BLaER1 (cell line): Measurements from ENCODE around the gene PTPN12.
"Not testable (repeated sequence)": the region's sequence is repeated elsewhere in the genome, so short reads cannot be mapped to it uniquely, and the experiment has no call there.

ENCODE experiments used
- H3K27ac ChIP-seq: shearing (Covaris generic); formaldehyde crosslinking; 2 replicates; pipeline ENCODE4 v1.8.1; 2022
- H3K27me3 ChIP-seq: shearing (Covaris generic); formaldehyde crosslinking; 2 replicates; pipeline ENCODE4 v1.8.1; 2022
- H3K36me3 ChIP-seq: shearing (Covaris generic); formaldehyde crosslinking; 2 replicates; pipeline ENCODE4 v1.8.1; 2022
- H3K4me1 ChIP-seq: shearing (Covaris generic); formaldehyde crosslinking; 2 replicates; pipeline ENCODE4 v1.8.1; 2022
- H3K4me2 ChIP-seq: shearing (Covaris generic); formaldehyde crosslinking; 2 replicates; pipeline ENCODE4 v1.8.1; 2022
- H3K4me3 ChIP-seq: shearing (Covaris generic); formaldehyde crosslinking; 2 replicates; pipeline ENCODE4 v1.8.1; 2022
- H3K9ac ChIP-seq: shearing (Covaris generic); formaldehyde crosslinking; 2 replicates; pipeline ENCODE4 v1.8.1; 2022
- H3K9me3 ChIP-seq: shearing (Covaris generic); formaldehyde crosslinking; 2 replicates; pipeline ENCODE4 v1.8.1; 2022
- H4K20me1 ChIP-seq: shearing (Covaris generic); formaldehyde crosslinking; 2 replicates; pipeline ENCODE4 v1.8.1; 2022
- Cebpa-rat ChIP-seq: shearing (Covaris generic); IDR thresholded peaks from 2 replicates; pipeline ENCODE4 v1.8.1; 2022

PTPN12 gene

DNA sequence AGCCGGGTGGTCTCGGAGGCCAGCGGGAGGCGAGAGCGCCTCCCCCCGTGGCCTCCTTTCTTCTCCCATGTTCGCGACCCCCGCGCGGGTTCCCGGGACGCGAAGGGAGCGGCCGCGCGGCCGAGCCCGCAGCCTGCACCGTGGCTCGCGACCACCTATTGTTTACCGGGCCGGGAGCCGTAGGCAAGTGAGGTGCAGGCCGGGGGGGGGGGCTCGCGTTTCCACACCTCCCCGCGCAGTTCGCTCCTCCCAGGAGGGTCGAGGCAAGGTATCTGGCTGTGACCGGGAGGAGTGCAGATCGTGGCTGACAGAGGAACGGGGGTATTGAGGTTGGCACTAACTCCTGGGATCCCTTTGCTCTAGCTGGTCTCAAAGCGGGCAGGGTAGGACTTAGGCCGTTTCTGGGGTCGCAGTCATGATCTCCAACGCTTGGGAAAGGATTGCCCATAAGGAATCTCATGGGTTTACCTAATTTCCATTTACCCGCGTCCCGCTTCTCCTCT lies 734 bp downstream of the PTPN12 start:
- peak overlapping the region; percentile 95 for H3K4me3 ChIP-seq
- H3K4me2 ChIP-seq: peak overlapping the region; percentile 93
- H3K27me3 ChIP-seq: no peaks in the 10 kb centered on the region
- H3K9ac ChIP-seq: peak overlapping the region; percentile 91
- no peaks in the 10 kb centered on the region for H3K36me3 ChIP-seq
- peaks cover 43% of the 10 kb centered on the region for H4K20me1 ChIP-seq
- peak overlapping the region; percentile 88 for H3K27ac ChIP-seq
- peaks cover 22% of the 10 kb centered on the region for H3K4me1 ChIP-seq
- TF ChIP-seq Cebpa-rat: no peak
- peaks cover 9% of the 10 kb centered on the region; the same call in 1 of the 2 replicates for H3K9me3 ChIP-seq

DNA sequence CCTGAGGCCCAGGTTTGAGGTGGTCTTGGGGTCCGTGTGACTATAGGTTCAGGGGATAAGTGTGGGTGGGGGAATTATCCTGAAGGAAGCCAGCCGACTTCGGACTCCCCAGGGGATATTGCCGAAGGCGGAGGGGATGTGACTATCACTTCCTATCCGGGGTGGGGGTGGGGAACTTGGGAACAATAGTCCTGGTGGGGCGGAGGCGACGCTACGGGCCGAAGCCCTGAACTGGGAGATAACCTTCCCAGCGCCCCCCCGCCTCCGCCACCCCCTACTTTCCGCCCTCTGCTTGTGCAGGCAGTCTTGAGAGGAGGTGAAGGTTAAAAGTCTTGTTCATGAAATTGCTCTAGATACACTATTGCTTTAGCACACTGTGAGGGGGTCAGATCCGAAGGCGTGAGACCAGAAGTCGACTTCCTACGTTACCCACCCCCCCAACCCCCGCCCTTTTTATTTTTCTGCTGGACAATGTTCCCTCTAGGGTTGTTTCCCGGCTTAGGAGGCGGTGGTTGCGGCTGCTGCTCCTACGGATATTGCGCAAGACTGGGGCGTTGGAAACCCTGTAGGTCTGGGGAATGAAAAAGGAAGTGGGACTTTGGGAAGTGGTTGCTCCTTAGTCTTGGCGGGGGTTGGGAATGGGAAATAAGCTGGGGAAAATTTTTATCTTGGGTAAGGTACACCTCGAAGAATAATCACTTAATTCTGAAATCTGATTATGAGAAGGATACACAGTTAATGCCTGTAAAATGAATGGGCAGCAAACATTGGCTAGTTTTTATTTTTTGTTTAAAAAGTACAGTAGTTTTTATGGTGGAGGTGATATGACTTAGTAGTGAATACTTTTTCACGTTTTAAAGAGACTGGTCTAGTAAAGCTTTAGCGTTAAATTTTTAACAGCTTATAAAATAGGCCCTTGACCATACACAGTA lies 1.5 kb downstream of the PTPN12 start:
- TF ChIP-seq Cebpa-rat: peak; percentile 98
- H3K27me3 ChIP-seq: no peaks in the 10 kb centered on the region
- peak overlapping the region; percentile 88 for H3K27ac ChIP-seq
- peaks cover 22% of the 10 kb centered on the region for H3K4me1 ChIP-seq
- no peaks in the 10 kb centered on the region for H3K36me3 ChIP-seq
- H4K20me1 ChIP-seq: peaks cover 48% of the 10 kb centered on the region
- peak overlapping the region; percentile 91 for H3K9ac ChIP-seq
- peak overlapping the region; percentile 95 for H3K4me3 ChIP-seq
- peak overlapping the region; percentile 93 for H3K4me2 ChIP-seq
- H3K9me3 ChIP-seq: peaks cover 9% of the 10 kb centered on the region; the same call in 1 of the 2 replicates

GRCh38 chr7:77540402-77540822 lies 3.3 kb downstream of the PTPN12 start:
- H3K27ac ChIP-seq: no peak overlapping the region
- H3K9ac ChIP-seq: no peak overlapping the region
- H3K36me3 ChIP-seq: no peaks in the 10 kb centered on the region
- peak overlapping the region; percentile 93; the same call in 1 of the 2 replicates for H3K4me2 ChIP-seq
- H3K9me3 ChIP-seq: no peaks in the 10 kb centered on the region
- no peaks in the 10 kb centered on the region for H3K27me3 ChIP-seq
- no peak for TF ChIP-seq Cebpa-rat
- peaks cover 65% of the 10 kb centered on the region for H4K20me1 ChIP-seq
- no peak overlapping the region for H3K4me3 ChIP-seq
- H3K4me1 ChIP-seq: peaks cover 22% of the 10 kb centered on the region

- H3K36me3 ChIP-seq, H3K27me3 ChIP-seq, H3K4me2 ChIP-seq, H3K27ac ChIP-seq, H3K9me3 ChIP-seq, H3K4me3 ChIP-seq, H3K9ac ChIP-seq: not testable (repeated sequence)
- Histone ChIP-seq H4K20me1 (peaks cover 70% of the 10 kb centered on the region), H3K4me1 (peaks cover 17% of the 10 kb centered on the region)
Observed at GRCh38 chr7:77540993-77541392, 3.9 kb downstream of the PTPN12 start.

- no peak overlapping the region for H3K4me2 ChIP-seq
- TF ChIP-seq Cebpa-rat: no peak
- H4K20me1 ChIP-seq: peaks cover 83% of the 10 kb centered on the region
- H3K9me3 ChIP-seq: no peaks in the 10 kb centered on the region
- H3K4me1 ChIP-seq: peaks cover 14% of the 10 kb centered on the region
- H3K9ac ChIP-seq: no peak overlapping the region
- no peaks in the 10 kb centered on the region for H3K27me3 ChIP-seq
- H3K36me3 ChIP-seq: no peaks in the 10 kb centered on the region
- no peak overlapping the region for H3K4me3 ChIP-seq
- no peak overlapping the region for H3K27ac ChIP-seq
Observed at GRCh38 chr7:77542409-77542808, 5.3 kb downstream of the PTPN12 start.

DNA sequence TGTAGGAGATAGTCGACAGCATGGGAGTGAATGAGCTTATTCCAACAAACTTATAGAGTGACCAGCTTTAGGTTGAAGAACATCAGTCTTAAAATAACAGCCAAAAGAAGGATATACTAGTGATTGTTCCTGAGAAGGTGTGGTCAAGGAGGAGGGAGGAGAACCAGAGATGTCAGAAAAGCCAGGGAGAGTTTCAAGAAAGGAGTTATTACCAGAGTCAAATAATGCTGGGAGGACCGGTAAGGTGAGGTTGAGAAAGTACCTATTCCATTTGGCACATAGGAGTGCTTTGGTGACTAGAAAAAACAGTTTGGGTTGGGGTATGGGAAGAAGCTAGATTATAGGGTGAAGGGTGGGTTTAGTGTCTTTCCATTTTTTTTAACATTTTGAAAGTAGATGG lies 5.8 kb downstream of the PTPN12 start:
- no peak overlapping the region for H3K9ac ChIP-seq
- H3K4me2 ChIP-seq: no peak overlapping the region
- peaks cover 14% of the 10 kb centered on the region for H3K4me1 ChIP-seq
- H3K36me3 ChIP-seq: no peaks in the 10 kb centered on the region
- H3K9me3 ChIP-seq: no peaks in the 10 kb centered on the region
- peaks cover 87% of the 10 kb centered on the region for H4K20me1 ChIP-seq
- no peaks in the 10 kb centered on the region for H3K27me3 ChIP-seq
- no peak for TF ChIP-seq Cebpa-rat
- H3K4me3 ChIP-seq: no peak overlapping the region
- no peak overlapping the region for H3K27ac ChIP-seq

GRCh38 chr7:77543910-77544309 lies 6.8 kb downstream of the PTPN12 start:
- peaks cover 14% of the 10 kb centered on the region for H3K4me1 ChIP-seq
- no peaks in the 10 kb centered on the region for H3K36me3 ChIP-seq
- no peak overlapping the region for H3K9ac ChIP-seq
- H3K4me3 ChIP-seq: no peak overlapping the region
- peaks cover 94% of the 10 kb centered on the region for H4K20me1 ChIP-seq
- no peak for TF ChIP-seq Cebpa-rat
- H3K9me3 ChIP-seq: no peaks in the 10 kb centered on the region
- H3K4me2 ChIP-seq: no peak overlapping the region
- H3K27me3 ChIP-seq: no peaks in the 10 kb centered on the region
- H3K27ac ChIP-seq: no peak overlapping the region

DNA sequence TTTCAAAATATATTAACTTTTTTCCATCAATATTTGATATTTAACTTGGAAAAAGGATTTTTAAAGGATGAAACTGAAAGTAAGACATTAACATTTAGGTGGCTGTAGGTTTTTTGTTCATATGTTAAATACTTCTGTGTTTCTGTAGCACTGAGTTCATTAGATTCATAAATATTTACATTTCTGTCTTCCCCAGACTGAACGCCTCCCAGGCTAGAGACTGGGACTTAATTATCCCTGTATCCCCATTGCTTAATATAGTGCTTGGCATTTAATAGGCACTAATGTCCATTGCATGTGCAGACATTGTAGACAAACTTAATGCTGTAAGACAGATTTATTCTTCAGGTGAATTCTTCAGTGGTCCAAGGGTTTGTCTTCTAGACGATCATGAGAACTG lies 7.4 kb downstream of the PTPN12 start:
- TF ChIP-seq Cebpa-rat: no peak
- H3K9ac ChIP-seq: no peak overlapping the region
- no peak overlapping the region for H3K4me3 ChIP-seq
- no peaks in the 10 kb centered on the region for H3K9me3 ChIP-seq
- peaks cover 94% of the 10 kb centered on the region for H4K20me1 ChIP-seq
- H3K27ac ChIP-seq: no peak overlapping the region
- H3K27me3 ChIP-seq: no peaks in the 10 kb centered on the region
- H3K4me2 ChIP-seq: no peak overlapping the region
- peaks cover 10% of the 10 kb centered on the region for H3K4me1 ChIP-seq
- no peaks in the 10 kb centered on the region for H3K36me3 ChIP-seq

DNA sequence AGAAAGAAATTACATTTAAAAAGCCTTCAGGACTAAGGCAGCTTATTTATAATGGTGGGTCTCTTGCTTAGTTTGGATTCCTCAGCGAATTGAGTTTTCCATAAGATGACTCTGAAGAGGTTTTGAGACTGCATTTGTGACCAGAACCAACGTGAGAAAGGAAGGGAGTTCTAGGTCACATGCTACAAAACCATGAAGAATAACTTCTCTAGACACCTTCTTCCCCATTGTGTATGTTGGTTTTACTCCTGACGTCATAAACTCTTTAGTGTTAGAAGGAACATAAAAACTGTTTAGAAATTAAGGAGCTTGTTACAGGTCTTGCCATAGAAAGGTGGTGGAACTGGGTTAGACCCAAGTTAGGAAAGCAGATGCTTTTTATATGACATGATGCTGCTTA lies 11.1 kb downstream of the PTPN12 start:
- Histone ChIP-seq H3K9ac (no peak overlapping the region), H4K20me1 (peaks cover 63% of the 10 kb centered on the region; the same call in 1 of the 2 replicates), H3K4me2 (no peak overlapping the region), H3K9me3 (peaks cover 15% of the 10 kb centered on the region), H3K27me3 (no peaks in the 10 kb centered on the region), H3K36me3 (peaks cover 12% of the 10 kb centered on the region; the same call in 1 of the 2 replicates), H3K27ac (no peak overlapping the region), H3K4me1 (no peaks in the 10 kb centered on the region), H3K4me3 (no peak overlapping the region)
- no peak for TF ChIP-seq Cebpa-rat
